NCI-H1105 treated with DMSO at 0.1 percent for 48 hours (cell line): ENCODE results near the gene SERPINB7.

ENCODE experiments used
- DNase-seq: peaks from one replicate; lab custom pipeline; 2025; lab: John Stamatoyannopoulos, UW

The SERPINB7 gene

GRCh38 chr18:63844254-63844653 is 69.0 kb downstream of the SERPINB7 start:
- peak; percentile 63 for DNase-seq

DNA sequence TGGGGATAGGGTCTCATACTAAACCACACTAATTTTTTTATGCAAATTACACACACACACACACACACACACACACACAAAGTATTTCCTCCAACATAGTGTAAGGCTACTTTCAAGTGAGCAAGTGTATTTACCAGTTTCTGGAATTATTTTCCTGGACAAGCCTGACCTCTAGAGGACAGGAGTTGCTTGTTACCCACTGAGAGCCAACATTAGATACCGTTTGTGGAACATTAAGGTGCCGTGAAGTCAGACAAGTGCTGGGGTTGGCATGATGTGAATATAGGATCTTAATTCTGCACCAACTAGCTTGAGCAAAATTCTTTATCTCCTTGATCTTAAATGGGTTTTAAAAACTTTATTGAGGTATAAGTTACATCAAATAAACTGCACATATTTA is 72.9 kb downstream of the SERPINB7 start:
- peak; percentile 70 for DNase-seq

DNA sequence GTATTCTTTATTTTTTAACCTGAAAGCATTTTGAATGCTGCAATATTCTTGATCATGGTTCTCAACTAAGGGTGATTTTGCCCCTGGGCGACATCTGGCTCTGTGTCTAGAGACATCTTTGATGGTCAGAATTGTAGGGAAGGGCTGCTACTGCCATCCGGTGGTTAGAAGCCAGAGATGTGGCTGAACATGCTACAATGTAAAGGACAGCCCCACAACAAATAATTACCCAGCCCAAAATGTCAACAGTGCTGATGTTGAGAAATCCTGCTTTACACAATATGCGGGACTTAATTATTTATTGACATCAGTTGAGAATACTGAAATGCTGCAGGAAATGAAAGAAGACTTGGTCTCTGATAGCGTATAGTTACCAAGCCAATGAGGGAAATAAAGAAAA is 74.8 kb downstream of the SERPINB7 start:
- peak; percentile 51 for DNase-seq

GRCh38 chr18:63850636-63851035 is 75.4 kb downstream of the SERPINB7 start:
- DNase-seq, result no peak
